GM23338 (cell line): ENCODE measurements around the gene ZNF74.
A peak's percentile ranks its signal among the peaks of the same experiment; 100 is the strongest.

Source experiments
- CREB1 ChIP-seq: fragments of 250-450 bp; sonication (Bioruptor Pico); IDR thresholded peaks from 2 replicates; pipeline ENCODE4 v1.5.0; 2020; ENCODE audit warnings: low read depth, mild to moderate bottlenecking, moderate library complexity
- EZH2 ChIP-seq: fragments of 200-600 bp; sonication (generic); IDR thresholded peaks from one replicate; pipeline ENCODE4 v1.8.0; 2017; ENCODE audit warnings: antibody characterized with exemption, mild to moderate bottlenecking, low read depth; ENCODE audit not compliant: unreplicated experiment
- EZH2phosphoT487 ChIP-seq: fragments of 200-600 bp; sonication (generic); IDR thresholded peaks from one replicate; pipeline ENCODE4 v1.8.1; 2018; ENCODE audit warnings: antibody characterized with exemption; ENCODE audit not compliant: unreplicated experiment
- JUNB ChIP-seq: IDR thresholded peaks from one replicate; pipeline ENCODE4 v1.6.1; 2016; ENCODE audit warnings: antibody characterized with exemption; ENCODE audit not compliant: unreplicated experiment
- POLR2AphosphoS5 ChIP-seq: IDR thresholded peaks from 2 replicates; pipeline ENCODE4 v1.6.1; 2016; ENCODE audit warnings: antibody characterized with exemption, low read depth
- TF ChIP-seq, protein P1 (sequence below), 2 experiments: fragments of 200-600 bp in 1 of 2; sonication (generic) in 1 of 2; conservative IDR thresholded peaks; 2 replicates each; pipeline versions ENCODE4 v1.5.1 to v1.6.1; 2016 to 2017; ENCODE audit warnings: antibody characterized with exemption in 2 of 2, low read depth in 2 of 2, mild to moderate bottlenecking in 2 of 2, moderate library complexity in 1 of 2

DNA sequence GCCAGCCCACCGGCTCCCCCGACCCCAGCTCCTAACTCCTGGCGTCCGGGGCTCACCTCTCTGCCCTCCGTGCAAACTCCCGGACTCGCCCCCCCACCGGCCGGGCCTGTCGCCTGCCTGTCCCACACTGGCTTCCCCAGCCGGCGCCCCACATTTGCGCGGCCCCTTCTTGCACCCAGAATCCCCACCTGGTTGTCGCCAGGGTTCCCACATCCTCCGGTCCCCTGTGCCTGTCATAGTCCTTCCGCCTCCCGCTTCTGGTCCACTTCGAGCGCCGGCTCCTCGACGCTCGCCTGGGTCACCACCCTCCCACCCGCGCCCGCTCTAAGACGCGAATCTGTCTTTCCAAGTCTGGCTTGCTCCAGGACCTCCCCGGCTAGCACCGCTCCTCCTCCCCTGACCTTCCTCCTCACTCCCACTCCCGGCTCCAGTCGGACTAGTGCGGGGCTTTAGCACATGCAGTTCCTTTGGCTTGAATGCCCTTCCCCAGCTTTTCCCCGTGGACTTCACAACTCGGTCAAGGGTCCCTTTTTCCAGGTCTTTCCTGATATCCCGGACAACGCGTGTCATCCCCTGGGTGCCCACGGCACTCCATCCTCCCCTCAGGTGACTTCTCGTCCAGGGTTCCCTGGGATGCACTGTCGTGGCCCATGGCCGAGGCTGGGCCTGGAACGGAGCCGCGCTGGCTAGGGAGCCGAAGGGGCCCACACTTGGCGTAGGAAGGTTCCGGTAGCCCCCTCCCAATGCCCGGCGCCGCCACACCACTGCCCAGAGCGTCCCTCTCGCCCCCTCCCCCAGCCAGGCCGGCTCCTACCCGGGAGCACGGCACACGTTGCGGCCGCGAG, 43.0 kb downstream of the ZNF74 start:
- TF ChIP-seq, protein P1, sequence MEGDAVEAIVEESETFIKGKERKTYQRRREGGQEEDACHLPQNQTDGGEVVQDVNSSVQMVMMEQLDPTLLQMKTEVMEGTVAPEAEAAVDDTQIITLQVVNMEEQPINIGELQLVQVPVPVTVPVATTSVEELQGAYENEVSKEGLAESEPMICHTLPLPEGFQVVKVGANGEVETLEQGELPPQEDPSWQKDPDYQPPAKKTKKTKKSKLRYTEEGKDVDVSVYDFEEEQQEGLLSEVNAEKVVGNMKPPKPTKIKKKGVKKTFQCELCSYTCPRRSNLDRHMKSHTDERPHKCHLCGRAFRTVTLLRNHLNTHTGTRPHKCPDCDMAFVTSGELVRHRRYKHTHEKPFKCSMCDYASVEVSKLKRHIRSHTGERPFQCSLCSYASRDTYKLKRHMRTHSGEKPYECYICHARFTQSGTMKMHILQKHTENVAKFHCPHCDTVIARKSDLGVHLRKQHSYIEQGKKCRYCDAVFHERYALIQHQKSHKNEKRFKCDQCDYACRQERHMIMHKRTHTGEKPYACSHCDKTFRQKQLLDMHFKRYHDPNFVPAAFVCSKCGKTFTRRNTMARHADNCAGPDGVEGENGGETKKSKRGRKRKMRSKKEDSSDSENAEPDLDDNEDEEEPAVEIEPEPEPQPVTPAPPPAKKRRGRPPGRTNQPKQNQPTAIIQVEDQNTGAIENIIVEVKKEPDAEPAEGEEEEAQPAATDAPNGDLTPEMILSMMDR (conservative IDR thresholded peaks at IDR 0.05; ENCODE audit: low read depth in 2 of 2) = no peak
- TF ChIP-seq EZH2phosphoT487 = no peak
- no peak for TF ChIP-seq POLR2AphosphoS5
- TF ChIP-seq EZH2 = peak; percentile 75
- TF ChIP-seq CREB1 = no peak
- TF ChIP-seq JUNB = no peak
